Cardiac muscle cell (in vitro differentiated cells and primary cell): Measurements from ENCODE around the gene SNRK. TPM values are rescaled to one million over a fixed set of nuclear protein-coding genes. Genes with fewer than 3 reads are reported as not detected.
A peak's percentile ranks its signal among the peaks of the same experiment; 100 is the strongest.

Experiments
- DNase-seq, 2 donors: peaks; one replicate each; pipeline versions ENCODE4 v3.0.0 to v3.0.0-alpha.2; 2010 to 2017; ENCODE audit warnings: low read depth in 1 of 2, low spot score in 1 of 2
- H3K27ac ChIP-seq: fragments of 200-600 bp; sonication (generic); 2 replicates; pipeline ENCODE4 v1.5.1; 2016
- H3K27me3 ChIP-seq: fragments of 200-600 bp; sonication (generic); 2 replicates; pipeline ENCODE4 v1.6.0; 2016; ENCODE audit warnings: control low read depth
- H3K36me3 ChIP-seq: fragments of 200-600 bp; sonication (generic); 2 replicates; pipeline ENCODE4 v1.5.1; 2016; ENCODE audit warnings: control low read depth
- H3K4me1 ChIP-seq: fragments of 200-600 bp; sonication (generic); 2 replicates; pipeline ENCODE4 v1.8.1; 2017; ENCODE audit warnings: low read depth, mild to moderate bottlenecking, mixed run types
- H3K4me3 ChIP-seq: fragments of 200-600 bp; sonication (generic); 2 replicates; pipeline ENCODE4 v1.5.1; 2016; ENCODE audit warnings: mild to moderate bottlenecking
- H3K9me3 ChIP-seq: fragments of 200-600 bp; sonication (generic); 2 replicates; pipeline ENCODE4 v1.5.1; 2017; ENCODE audit warnings: low read depth, mild to moderate bottlenecking, control low read depth
- polyA plus RNA-seq: library from polyadenylated mRNA; unstranded; fragments of >200 nt; fragmentation: Nextera tagmentation; extraction: Ambion mirVana; gene quantifications from 2 replicates; pipeline ENCODE4 v1.2.1, GENCODE V29; 2016
- total RNA-seq: library from RNA; depleted of rRNA; stranded (reverse); fragments of >200 nt; gene quantifications from 2 replicates; pipeline ENCODE4 v1.2.3, GENCODE V29; 2016
- TF ChIP-seq, protein P1 (sequence below): IDR thresholded peaks from 2 replicates; pipeline ENCODE4 v1.5.1; 2012; ENCODE audit warnings: low read depth, mild to moderate bottlenecking, low read length

Gene SNRK
- total and polyA plus RNA-seq, 2 experiments from 2014 or later, result 4.6 to 15.6 TPM

DNA sequence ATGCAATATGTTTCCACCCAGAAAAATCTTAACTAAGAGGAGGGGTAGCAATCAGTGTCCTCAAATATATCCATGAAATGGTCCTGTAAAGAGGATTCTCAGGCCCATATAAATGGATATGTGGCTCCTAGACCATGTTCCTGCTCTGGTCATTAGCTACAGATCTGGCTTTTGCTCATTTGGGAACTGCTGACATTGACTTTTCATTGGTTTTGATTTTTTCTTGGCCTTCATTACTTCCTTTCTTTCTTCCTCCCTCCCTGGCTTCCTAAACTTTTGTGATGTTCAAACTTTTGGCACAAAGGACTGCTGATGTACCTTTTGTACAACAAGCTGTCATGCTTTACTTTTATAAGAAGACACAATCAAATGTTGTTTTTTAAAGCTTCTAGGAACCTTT is 41.6 kb upstream of the SNRK start:
- DNase-seq, result no peak
- H3K27ac ChIP-seq, result no peak overlapping the region
- no peaks in the 10 kb centered on the region for H3K4me1 ChIP-seq
- H3K27me3 ChIP-seq, result no peaks in the 10 kb centered on the region
- TF ChIP-seq, protein P1, sequence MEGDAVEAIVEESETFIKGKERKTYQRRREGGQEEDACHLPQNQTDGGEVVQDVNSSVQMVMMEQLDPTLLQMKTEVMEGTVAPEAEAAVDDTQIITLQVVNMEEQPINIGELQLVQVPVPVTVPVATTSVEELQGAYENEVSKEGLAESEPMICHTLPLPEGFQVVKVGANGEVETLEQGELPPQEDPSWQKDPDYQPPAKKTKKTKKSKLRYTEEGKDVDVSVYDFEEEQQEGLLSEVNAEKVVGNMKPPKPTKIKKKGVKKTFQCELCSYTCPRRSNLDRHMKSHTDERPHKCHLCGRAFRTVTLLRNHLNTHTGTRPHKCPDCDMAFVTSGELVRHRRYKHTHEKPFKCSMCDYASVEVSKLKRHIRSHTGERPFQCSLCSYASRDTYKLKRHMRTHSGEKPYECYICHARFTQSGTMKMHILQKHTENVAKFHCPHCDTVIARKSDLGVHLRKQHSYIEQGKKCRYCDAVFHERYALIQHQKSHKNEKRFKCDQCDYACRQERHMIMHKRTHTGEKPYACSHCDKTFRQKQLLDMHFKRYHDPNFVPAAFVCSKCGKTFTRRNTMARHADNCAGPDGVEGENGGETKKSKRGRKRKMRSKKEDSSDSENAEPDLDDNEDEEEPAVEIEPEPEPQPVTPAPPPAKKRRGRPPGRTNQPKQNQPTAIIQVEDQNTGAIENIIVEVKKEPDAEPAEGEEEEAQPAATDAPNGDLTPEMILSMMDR, result no peak
- no peaks in the 10 kb centered on the region for H3K9me3 ChIP-seq
- no peaks in the 10 kb centered on the region for H3K36me3 ChIP-seq
- H3K4me3 ChIP-seq, result no peak overlapping the region

- TF ChIP-seq, protein P1, result no peak
- Histone ChIP-seq H3K4me3 (no peak overlapping the region), H3K4me1 (no peaks in the 10 kb centered on the region), H3K27me3 (no peaks in the 10 kb centered on the region), H3K36me3 (no peaks in the 10 kb centered on the region), H3K9me3 (no peaks in the 10 kb centered on the region), H3K27ac (no peak overlapping the region)
- peak in 1 of 2 donors; percentile 45 for DNase-seq
These were observed 39.4 kb upstream of the SNRK start for GRCh38 chr3:43246976-43247375.

DNA sequence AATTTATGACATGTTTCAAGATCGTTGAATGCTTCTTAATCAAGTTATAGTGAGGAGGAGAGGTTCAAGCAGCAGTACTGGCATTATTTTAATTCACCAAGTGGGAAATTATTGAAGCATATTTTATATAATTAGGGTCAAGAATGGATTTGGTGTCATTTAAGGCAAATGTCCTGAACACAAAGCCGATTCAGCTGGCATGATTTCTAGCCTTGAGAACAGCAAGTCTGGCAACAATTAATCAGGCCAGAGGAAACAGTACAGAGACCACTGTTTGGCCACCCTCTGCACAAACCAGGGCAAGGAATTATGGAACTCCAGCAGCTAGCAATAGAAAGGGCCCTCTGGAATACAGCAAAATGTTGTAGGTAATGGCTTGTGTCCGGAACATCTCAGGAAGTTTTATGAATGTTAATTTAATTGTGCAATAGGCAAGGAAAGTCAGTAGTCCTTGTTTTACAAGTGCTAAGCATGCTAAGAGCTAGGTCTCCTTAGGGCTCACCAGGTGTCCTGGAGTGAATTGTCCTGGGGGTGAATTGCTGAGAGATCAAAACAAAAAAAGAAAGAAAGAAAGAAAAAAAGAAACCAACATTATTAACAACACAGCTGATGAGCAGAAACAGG is 38.7 kb upstream of the SNRK start:
- no peaks in the 10 kb centered on the region for H3K27me3 ChIP-seq
- no peaks in the 10 kb centered on the region for H3K36me3 ChIP-seq
- no peak for DNase-seq
- H3K27ac ChIP-seq, result no peak overlapping the region
- TF ChIP-seq, protein P1, result no peak
- no peak overlapping the region for H3K4me3 ChIP-seq
- no peaks in the 10 kb centered on the region for H3K4me1 ChIP-seq
- H3K9me3 ChIP-seq, result no peaks in the 10 kb centered on the region

DNA sequence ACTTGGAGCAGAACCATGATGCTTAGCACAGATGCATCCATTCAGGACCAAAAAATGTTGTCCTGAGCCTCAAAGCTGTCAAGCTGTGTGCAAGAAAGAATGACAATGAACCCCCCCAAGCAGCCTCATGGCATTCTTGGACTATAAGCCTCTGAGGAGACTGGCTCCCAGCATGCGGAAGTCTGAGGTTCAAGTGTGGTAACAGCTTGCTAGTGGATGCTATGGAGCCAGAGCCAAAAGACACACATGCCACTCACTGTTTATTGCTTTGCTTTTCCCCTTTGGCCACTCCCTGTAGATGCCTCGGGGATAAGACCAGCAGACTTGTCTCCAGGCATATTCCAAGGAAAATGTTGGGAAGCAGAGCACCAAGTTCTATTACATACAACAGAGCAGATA is 38.2 kb upstream of the SNRK start:
- H3K27me3 ChIP-seq, result no peaks in the 10 kb centered on the region
- no peak overlapping the region for H3K4me3 ChIP-seq
- no peak for DNase-seq
- H3K4me1 ChIP-seq, result no peaks in the 10 kb centered on the region
- H3K9me3 ChIP-seq, result no peaks in the 10 kb centered on the region
- TF ChIP-seq, protein P1, result no peak
- H3K36me3 ChIP-seq, result no peaks in the 10 kb centered on the region
- H3K27ac ChIP-seq, result no peak overlapping the region

DNA sequence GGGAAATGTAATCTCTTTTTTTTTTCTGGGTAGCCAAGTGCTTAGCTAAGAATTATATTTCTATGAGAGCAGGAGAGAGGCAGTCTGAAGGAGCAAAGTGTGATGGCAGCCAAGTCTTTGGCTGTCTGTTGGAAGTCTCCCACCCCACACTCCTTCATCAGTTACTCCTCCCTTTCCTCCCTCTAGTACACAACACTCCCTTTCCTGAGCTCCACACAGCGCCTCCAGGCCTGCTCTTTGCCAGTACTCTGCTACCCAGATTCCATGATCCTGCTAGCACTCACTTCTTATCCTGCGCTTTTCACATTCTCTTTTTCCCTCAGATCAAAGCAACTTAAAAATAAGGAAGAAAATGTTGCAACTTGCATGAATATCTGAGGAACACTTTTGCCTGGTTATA is 37.4 kb upstream of the SNRK start:
- no peaks in the 10 kb centered on the region for H3K4me1 ChIP-seq
- H3K36me3 ChIP-seq, result no peaks in the 10 kb centered on the region
- H3K27ac ChIP-seq, result no peak overlapping the region
- H3K27me3 ChIP-seq, result no peaks in the 10 kb centered on the region
- TF ChIP-seq, protein P1, result no peak
- no peak overlapping the region for H3K4me3 ChIP-seq
- no peaks in the 10 kb centered on the region for H3K9me3 ChIP-seq
- DNase-seq, result no peak
